ENCODE data around the gene IDNK.
"Not testable (repeated sequence)": the region's sequence is repeated elsewhere in the genome, so short reads cannot be mapped to it uniquely, and the experiment has no call there.

IDNK gene

GRCh38 chr9:83596899-83597504 is 25.9 kb upstream of the IDNK start:
- H3K4me3 ChIP-seq (ENCODE audit: low read depth, low read length) = no peak overlapping the region
- TF ChIP-seq CTCF (IDR thresholded peaks at IDR 0.05; ENCODE audit: borderline replicate concordance, insufficient read depth, low read depth, low read length) = peak; percentile 69; the same call in 1 of the 2 replicates

- TF ChIP-seq CTCF (IDR thresholded peaks at IDR 0.05; ENCODE audit: borderline replicate concordance, insufficient read depth, low read depth, low read length) = no peak
- no peak overlapping the region for H3K4me3 ChIP-seq (ENCODE audit: low read depth, low read length)
These were observed 24.5 kb upstream of the IDNK start for GRCh38 chr9:83598487-83598886.

GRCh38 chr9:83599071-83599470 is 23.9 kb upstream of the IDNK start:
- H3K4me3 ChIP-seq (ENCODE audit: low read depth, low read length) = no peak overlapping the region
- no peak for TF ChIP-seq CTCF (IDR thresholded peaks at IDR 0.05; ENCODE audit: borderline replicate concordance, insufficient read depth, low read depth, low read length)

- TF ChIP-seq CTCF (IDR thresholded peaks at IDR 0.05; ENCODE audit: borderline replicate concordance, insufficient read depth, low read depth, low read length) = no peak
- no peak overlapping the region for H3K4me3 ChIP-seq (ENCODE audit: low read depth, low read length)
These were observed 21.5 kb upstream of the IDNK start for GRCh38 chr9:83601463-83601862.

- H3K4me3 ChIP-seq (ENCODE audit: low read depth, low read length) = not testable (repeated sequence)
These were observed 15.3 kb upstream of the IDNK start for GRCh38 chr9:83607620-83608019.

- H3K4me3 ChIP-seq (ENCODE audit: low read depth, low read length) = not testable (repeated sequence)
These were observed 9.6 kb upstream of the IDNK start for GRCh38 chr9:83613298-83613697.

- no peak overlapping the region for H3K4me3 ChIP-seq (ENCODE audit: low read depth, low read length)
- TF ChIP-seq CTCF (IDR thresholded peaks at IDR 0.05; ENCODE audit: borderline replicate concordance, insufficient read depth, low read depth, low read length) = no peak
These were observed 5.6 kb upstream of the IDNK start for GRCh38 chr9:83617299-83617698.

GRCh38 chr9:83620841-83621636 is 1.9 kb upstream of the IDNK start:
- no peak overlapping the region for H3K4me3 ChIP-seq (ENCODE audit: low read depth, low read length)

More at GRCh38 chr9:83620841-83621636, 1.9 kb upstream of the IDNK start:
- peak; percentile 66 for TF ChIP-seq CTCF (IDR thresholded peaks at IDR 0.05; ENCODE audit: borderline replicate concordance, insufficient read depth, low read depth, low read length)

Data from GM12875 (cell line).